Liver (tissue), 3 donors: Measurements from ENCODE around the gene ELN.

ENCODE experiments used
- ATF3 ChIP-seq: IDR thresholded peaks from 2 replicates; pipeline ENCODE4 v1.6.1; 2016; ENCODE audit warnings: antibody characterized with exemption
- EGR1 ChIP-seq, 2 donors: IDR thresholded peaks; 2 replicates each; pipeline ENCODE4 v1.6.1; 2016 to 2018; ENCODE audit warnings: antibody characterized with exemption in 2 of 2, low read depth in 2 of 2
- GABPA ChIP-seq, 2 donors: IDR thresholded peaks in 1 of 2; conservative IDR thresholded peaks in 1 of 2; 2 replicates each; pipeline ENCODE4 v1.6.1; 2016; ENCODE audit warnings: antibody characterized with exemption in 2 of 2, mild to moderate bottlenecking in 1 of 2, moderate library complexity in 1 of 2
- JUND ChIP-seq, 2 donors: IDR thresholded peaks; 2 replicates each; pipeline ENCODE4 v1.6.1; 2016; ENCODE audit warnings: antibody characterized with exemption in 2 of 2
- RAD21 ChIP-seq, 2 donors: IDR thresholded peaks; 2 replicates each; pipeline ENCODE4 v1.6.1; 2016; ENCODE audit warnings: antibody characterized with exemption in 2 of 2, mild to moderate bottlenecking in 2 of 2
- REST ChIP-seq: IDR thresholded peaks from 2 replicates; pipeline ENCODE4 v1.6.1; 2016; ENCODE audit warnings: antibody characterized with exemption, mild to moderate bottlenecking
- RXRA ChIP-seq, 2 donors: IDR thresholded peaks; 2 replicates each; pipeline ENCODE4 v1.6.1; 2017 to 2018; ENCODE audit warnings: antibody characterized with exemption in 2 of 2, mild to moderate bottlenecking in 1 of 2
- SP1 ChIP-seq: IDR thresholded peaks from 2 replicates; pipeline ENCODE4 v1.6.1; 2018; ENCODE audit warnings: antibody characterized with exemption, mild to moderate bottlenecking
- TAF1 ChIP-seq: conservative IDR thresholded peaks from 2 replicates; pipeline ENCODE4 v1.6.1; 2016; ENCODE audit warnings: antibody characterized with exemption, mild to moderate bottlenecking
- YY1 ChIP-seq: IDR thresholded peaks from 2 replicates; pipeline ENCODE4 v1.6.1; 2016; ENCODE audit warnings: antibody characterized with exemption, mild to moderate bottlenecking
- ZBTB33 ChIP-seq: IDR thresholded peaks from 2 replicates; pipeline ENCODE4 v1.6.1; 2016; ENCODE audit warnings: antibody characterized with exemption
- TF ChIP-seq, protein P1 (sequence below): fragments of 150-350 bp; IDR thresholded peaks from 2 replicates; pipeline ENCODE4 v1.5.1; 2017; ENCODE audit warnings: improper control_type of control experiment, low read depth, low read length; ENCODE audit not compliant: missing input control
- TF ChIP-seq, protein P2 (sequence below): IDR thresholded peaks from 2 replicates; pipeline ENCODE4 v1.6.1; 2016; ENCODE audit warnings: antibody characterized with exemption
- donor health status: healthy.
- donor health status: healthy.

GRCh38 chr7:74059681-74060588 is 32.0 kb downstream of the ELN start:
- TF ChIP-seq, protein P1, sequence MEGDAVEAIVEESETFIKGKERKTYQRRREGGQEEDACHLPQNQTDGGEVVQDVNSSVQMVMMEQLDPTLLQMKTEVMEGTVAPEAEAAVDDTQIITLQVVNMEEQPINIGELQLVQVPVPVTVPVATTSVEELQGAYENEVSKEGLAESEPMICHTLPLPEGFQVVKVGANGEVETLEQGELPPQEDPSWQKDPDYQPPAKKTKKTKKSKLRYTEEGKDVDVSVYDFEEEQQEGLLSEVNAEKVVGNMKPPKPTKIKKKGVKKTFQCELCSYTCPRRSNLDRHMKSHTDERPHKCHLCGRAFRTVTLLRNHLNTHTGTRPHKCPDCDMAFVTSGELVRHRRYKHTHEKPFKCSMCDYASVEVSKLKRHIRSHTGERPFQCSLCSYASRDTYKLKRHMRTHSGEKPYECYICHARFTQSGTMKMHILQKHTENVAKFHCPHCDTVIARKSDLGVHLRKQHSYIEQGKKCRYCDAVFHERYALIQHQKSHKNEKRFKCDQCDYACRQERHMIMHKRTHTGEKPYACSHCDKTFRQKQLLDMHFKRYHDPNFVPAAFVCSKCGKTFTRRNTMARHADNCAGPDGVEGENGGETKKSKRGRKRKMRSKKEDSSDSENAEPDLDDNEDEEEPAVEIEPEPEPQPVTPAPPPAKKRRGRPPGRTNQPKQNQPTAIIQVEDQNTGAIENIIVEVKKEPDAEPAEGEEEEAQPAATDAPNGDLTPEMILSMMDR: no peak
- peak; percentile 68 for TF ChIP-seq SP1
- TF ChIP-seq, protein P2, sequence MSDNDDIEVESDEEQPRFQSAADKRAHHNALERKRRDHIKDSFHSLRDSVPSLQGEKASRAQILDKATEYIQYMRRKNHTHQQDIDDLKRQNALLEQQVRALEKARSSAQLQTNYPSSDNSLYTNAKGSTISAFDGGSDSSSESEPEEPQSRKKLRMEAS: peak; percentile 74
- no peak for TF ChIP-seq EGR1 (IDR thresholded peaks at IDR 0.05; ENCODE audit: low read depth in 2 of 2)
- no peak for TF ChIP-seq ATF3
- TF ChIP-seq GABPA (IDR thresholded peaks at IDR 0.05 in 1 of 2, conservative IDR thresholded peaks at IDR 0.05 in 1 of 2): no peak
- TF ChIP-seq RAD21 (IDR thresholded peaks at IDR 0.05): peak in 1 of 2 donors; percentile 30
- TF ChIP-seq ZBTB33: no peak
- peak in 1 of 2 donors; percentile 54 for TF ChIP-seq JUND (IDR thresholded peaks at IDR 0.05)
- TF ChIP-seq YY1: peak; percentile 62
- TF ChIP-seq RXRA (IDR thresholded peaks at IDR 0.05): peak; percentile 66 to 77
- TF ChIP-seq REST: peak; percentile 23
- TF ChIP-seq TAF1: no peak
